OCI-LY3 (cell line): Measurements from ENCODE around the gene VLDLR.

Experiments
- CTCF ChIP-seq: fragments of 200-600, 300-600 bp; sonication (generic); IDR thresholded peaks from 2 replicates; pipeline ENCODE4 v1.5.1; 2014; ENCODE audit warnings: antibody characterized with exemption, low read length, low read depth
- EZH2phosphoT487 ChIP-seq: fragments of 200-600 bp; shearing (Covaris generic); IDR thresholded peaks from 2 replicates; pipeline ENCODE4 v1.6.1; 2018; ENCODE audit warnings: antibody characterized with exemption, mixed run types, low read depth

GRCh38 chr9:2622461-2623287 is 1.1 kb downstream of the VLDLR start:
- TF ChIP-seq CTCF (no peak), EZH2phosphoT487 (no peak)
